ENCODE measurements around the gene FTO.

The FTO gene

DNA sequence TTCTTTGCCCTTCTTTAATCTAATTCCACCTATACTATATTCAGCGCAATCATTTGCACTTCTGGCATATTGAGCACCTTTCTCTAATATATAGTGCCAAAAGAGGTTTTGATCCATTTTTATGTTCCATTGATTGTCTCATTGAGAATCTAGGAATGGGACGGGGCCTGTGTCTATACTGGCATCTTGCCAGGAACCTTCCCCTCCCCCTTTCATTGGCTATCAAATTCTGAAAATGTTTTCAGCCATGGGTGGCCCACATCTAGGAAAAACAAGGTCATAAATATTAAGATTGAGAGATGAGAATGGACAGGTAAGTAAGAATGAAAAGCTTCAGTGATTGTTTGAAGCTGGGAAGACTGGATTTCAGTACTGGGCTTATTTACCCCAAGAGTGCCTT, 159.9 kb downstream of the FTO start:
- DNase-seq (ENCODE audit: extremely low read depth, low read depth) = no peak
- TF ChIP-seq, protein P1, sequence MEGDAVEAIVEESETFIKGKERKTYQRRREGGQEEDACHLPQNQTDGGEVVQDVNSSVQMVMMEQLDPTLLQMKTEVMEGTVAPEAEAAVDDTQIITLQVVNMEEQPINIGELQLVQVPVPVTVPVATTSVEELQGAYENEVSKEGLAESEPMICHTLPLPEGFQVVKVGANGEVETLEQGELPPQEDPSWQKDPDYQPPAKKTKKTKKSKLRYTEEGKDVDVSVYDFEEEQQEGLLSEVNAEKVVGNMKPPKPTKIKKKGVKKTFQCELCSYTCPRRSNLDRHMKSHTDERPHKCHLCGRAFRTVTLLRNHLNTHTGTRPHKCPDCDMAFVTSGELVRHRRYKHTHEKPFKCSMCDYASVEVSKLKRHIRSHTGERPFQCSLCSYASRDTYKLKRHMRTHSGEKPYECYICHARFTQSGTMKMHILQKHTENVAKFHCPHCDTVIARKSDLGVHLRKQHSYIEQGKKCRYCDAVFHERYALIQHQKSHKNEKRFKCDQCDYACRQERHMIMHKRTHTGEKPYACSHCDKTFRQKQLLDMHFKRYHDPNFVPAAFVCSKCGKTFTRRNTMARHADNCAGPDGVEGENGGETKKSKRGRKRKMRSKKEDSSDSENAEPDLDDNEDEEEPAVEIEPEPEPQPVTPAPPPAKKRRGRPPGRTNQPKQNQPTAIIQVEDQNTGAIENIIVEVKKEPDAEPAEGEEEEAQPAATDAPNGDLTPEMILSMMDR (IDR thresholded peaks at IDR 0.05; ENCODE audit: low read depth, low read length) = no peak

DNA sequence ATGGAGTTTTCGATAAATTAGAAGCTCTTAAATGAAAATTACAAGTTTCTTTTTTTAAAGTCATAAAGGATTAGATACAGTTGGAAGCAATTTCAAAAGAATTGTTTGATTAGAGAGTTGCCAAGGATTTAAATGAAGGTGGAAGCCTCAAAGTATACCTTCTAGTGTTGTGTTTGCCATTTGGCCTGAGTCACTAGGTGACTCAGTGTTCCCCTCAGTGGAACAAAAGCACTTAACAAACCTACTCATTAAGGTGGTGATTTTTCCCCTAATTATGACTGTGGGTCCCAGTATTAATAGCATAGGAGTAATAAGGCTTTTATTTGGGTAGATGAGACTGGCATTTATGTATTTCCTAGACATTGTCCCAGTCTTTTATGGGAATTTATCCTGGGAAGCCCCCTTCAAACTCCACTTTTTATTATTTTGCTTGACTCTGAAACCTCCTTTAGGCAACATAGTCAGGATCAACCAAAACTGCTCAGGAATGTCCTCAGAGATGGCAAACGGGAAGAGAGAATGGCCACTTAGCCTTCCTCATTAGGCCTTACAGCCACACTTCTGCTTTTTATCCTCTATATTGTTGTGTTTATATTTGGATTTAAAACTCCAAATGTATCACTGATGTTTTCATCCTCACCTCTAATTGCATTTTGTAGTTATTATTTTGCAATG, 161.0 kb downstream of the FTO start:
- TF ChIP-seq, protein P1 (IDR thresholded peaks at IDR 0.05; ENCODE audit: low read depth, low read length) = no peak
- no peak for DNase-seq (ENCODE audit: extremely low read depth, low read depth)

DNA sequence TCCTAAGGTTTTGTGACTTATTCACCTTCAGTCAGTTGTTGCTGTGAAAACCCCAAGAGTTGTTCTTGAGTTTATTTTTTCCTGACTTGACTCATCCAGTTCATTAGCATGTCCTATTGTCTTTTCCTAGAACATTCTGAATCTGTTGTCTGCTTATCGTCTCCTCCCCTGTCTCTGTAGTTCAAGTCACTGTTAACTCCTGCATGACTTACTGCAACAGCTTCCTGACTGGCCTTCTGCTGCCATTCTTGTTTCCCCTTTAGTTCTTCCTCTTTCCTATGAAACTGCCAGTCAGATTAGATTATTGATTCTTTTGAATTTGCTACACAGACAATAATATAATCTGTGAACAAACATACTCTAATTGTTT, 161.5 kb downstream of the FTO start:
- DNase-seq (ENCODE audit: extremely low read depth, low read depth) = no peak
- TF ChIP-seq, protein P1 (IDR thresholded peaks at IDR 0.05; ENCODE audit: low read depth, low read length) = no peak

DNA sequence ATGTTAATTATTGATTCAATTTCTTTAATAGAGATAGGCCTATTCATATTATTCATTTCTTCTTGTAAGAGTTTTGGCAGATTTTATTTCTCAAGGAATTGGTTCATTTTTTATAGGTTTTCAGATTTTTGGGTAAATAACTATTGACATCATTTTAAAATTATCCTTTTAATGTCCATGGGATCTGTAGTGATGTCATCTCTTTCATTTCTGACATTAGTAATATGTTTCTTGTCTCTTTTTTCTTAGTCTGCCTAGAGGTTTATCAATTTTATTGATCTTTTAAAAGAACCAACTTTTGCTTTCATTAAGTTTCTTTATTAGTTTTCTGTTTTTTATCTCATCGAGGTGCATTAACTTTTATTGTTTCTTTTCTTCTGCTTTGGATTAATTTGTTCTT, 162.6 kb downstream of the FTO start:
- DNase-seq (ENCODE audit: extremely low read depth, low read depth) = no peak
- TF ChIP-seq, protein P1 (IDR thresholded peaks at IDR 0.05; ENCODE audit: low read depth, low read length) = no peak

DNA sequence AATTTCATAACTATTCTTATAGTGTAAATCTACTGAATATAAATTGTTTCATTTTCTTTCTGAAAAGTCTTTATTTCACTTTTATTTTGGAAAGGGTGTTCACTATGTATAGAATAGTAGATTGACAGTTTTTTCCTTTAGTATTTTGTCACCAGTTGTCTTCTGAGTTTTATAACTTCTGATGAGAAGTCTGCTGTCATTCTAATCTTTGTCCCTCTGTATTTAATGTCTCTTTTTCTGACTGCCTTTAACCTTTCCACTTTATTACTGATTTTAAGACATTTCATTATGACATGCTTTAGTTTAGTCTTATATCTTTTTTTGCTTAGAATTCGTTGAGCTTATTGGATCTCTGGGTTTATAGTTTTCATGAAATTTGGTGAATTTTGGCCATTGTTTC, 166.9 kb downstream of the FTO start:
- DNase-seq (ENCODE audit: extremely low read depth, low read depth) = no peak
- TF ChIP-seq, protein P1 (IDR thresholded peaks at IDR 0.05; ENCODE audit: low read depth, low read length) = no peak

DNA sequence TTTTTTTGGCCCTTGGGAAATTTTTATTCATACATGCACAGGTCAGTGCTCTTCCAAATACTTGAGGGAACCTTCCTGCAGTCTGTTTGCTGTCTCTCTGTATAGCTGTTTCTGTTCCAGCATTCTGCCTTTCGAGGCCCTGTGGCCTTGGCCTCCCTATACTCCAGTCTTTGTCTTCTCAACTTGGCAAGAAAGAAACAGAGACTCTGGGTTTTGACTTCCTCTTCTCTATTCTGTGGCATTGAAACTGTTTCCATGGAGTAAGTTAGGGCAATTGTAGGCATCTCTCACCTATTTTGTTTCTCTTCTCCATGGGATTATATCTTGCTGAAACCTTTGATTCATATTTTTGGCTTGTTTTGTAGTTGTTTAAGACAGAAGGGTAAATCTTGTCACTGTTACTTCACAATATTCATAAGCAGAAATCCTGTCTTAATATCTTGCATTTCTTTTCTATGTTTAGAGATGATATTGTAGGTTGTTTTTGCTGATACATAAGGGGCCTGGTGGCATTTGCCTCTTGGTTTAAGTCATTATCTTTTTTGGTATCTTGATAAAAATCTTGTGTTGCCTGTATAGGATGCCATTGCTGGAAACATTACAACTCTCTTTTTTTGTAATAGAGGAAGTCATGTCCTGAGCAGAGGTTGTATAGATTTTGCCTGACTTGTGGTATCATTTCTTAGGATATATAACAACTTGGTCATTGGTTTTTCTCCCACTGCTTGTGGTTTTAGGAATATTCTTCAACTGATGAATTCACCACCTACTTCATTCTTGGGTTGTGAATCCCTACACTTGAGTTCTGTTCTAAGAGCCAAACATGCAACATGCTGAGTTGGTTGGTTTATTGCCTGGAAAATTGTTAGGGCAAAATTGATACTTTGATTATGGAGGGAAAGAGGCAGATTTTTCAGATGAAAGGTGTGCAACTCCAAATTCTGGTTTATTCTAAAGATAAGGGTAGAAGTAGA, 168.6 kb downstream of the FTO start:
- DNase-seq (ENCODE audit: extremely low read depth, low read depth) = peak; percentile 19
- TF ChIP-seq, protein P1 (IDR thresholded peaks at IDR 0.05; ENCODE audit: low read depth, low read length) = no peak

DNA sequence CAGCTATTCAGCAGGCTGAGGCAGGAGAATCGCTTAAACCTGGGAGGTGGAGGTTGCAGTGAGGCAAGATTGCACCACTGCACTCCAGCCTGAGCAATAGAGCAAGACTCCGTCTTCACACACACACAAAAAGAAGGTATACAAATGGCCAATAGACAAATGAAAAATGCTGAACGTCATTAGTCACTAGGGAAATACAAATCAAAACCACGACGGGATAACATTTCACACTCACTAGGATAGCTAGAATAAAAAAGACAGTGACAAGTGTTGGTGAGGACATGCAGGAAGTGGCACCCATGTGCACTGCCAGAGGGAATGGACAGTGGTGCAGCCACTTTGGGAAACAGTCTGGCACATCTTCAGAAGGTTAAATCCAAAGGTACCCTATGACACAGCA, 172.9 kb downstream of the FTO start:
- TF ChIP-seq, protein P1 (IDR thresholded peaks at IDR 0.05; ENCODE audit: low read depth, low read length) = no peak
- DNase-seq (ENCODE audit: extremely low read depth, low read depth) = no peak
